Left lung (tissue), 10 donors: ENCODE results near the gene ATXN10. TPM values are rescaled to one million over a fixed set of nuclear protein-coding genes. Genes with fewer than 3 reads are reported as not detected.

Experiments used
- ATAC-seq: fragments of 200-7000 bp; cut with Tn5 transposase; one replicate; pipeline ENCODE4 v1.9.1; 2020; ENCODE audit warnings: moderate library complexity
- DNase-seq, 4 donors: peaks; one replicate each; pipeline ENCODE4 v3.0.0-alpha.2; 2013 to 2020
- H3K27ac ChIP-seq, 2 donors: fragments of 200-600 bp; sonication (generic) in 1 of 2; one replicate each; pipeline versions ENCODE4 v1.5.0 to v1.8.0; 2020 to 2021
- H3K27me3 ChIP-seq, 2 donors: fragments of 200-600 bp; sonication (generic) in 1 of 2; one replicate each; pipeline versions ENCODE4 v1.5.0 to v1.8.0; 2020 to 2021
- H3K36me3 ChIP-seq, 2 donors: fragments of 200-600 bp; sonication (generic) in 1 of 2; one replicate each; pipeline versions ENCODE4 v1.5.0 to v1.8.0; 2020 to 2021
- H3K4me1 ChIP-seq, 2 donors: fragments of 200-600 bp; one replicate each; pipeline ENCODE4 v1.8.0; 2021
- H3K4me3 ChIP-seq, 2 donors: fragments of 200-600 bp; sonication (generic) in 1 of 2; one replicate each; pipeline versions ENCODE4 v1.5.0 to v1.8.0; 2020 to 2021; ENCODE audit warnings: mild to moderate bottlenecking in 1 of 2
- H3K9me3 ChIP-seq, 2 donors: fragments of 200-600 bp; sonication (generic) in 1 of 2; one replicate each; pipeline versions ENCODE4 v1.5.0 to v1.8.0; 2020 to 2021
- CTCF ChIP-seq, 2 donors: fragments of 200-600 bp; sonication (generic) in 1 of 2; IDR thresholded peaks; one replicate each; pipeline versions ENCODE4 v1.5.0 to v1.8.0; 2021; ENCODE audit warnings: antibody characterized with exemption in 2 of 2
- intact Hi-C, 2 donors: fragments of 100-400 bp; cut with DNase I; formaldehyde crosslinking; loops; one replicate each; pipeline versions ENCODE4 v1.11.2 to v1.14.2; 2022
- polyA plus RNA-seq, 6 donors: library from polyadenylated mRNA; unstranded; fragments of 120-200 nt; gene quantifications; one replicate each; pipeline ENCODE4 v1.2.1, GENCODE V29; 2013; ENCODE audit not compliant: insufficient read length in 6 of 6
- total RNA-seq, 2 donors: library from RNA; stranded (reverse); fragmentation: NEBNext Ultra II Directional; extraction: Animal tissue kit (Norgen Biotek cat#: 25700); gene quantifications; one replicate each; pipeline ENCODE4 v1.2.1, GENCODE V29; 2021
- donor health status: DM: no; HTN: yes; CAD: no.
- donor health status: DM: no; HTN: no; CAD: no.

The ATXN10 gene
- total and polyA plus RNA-seq, 8 donors = 117 to 281 (median 237) TPM

DNA sequence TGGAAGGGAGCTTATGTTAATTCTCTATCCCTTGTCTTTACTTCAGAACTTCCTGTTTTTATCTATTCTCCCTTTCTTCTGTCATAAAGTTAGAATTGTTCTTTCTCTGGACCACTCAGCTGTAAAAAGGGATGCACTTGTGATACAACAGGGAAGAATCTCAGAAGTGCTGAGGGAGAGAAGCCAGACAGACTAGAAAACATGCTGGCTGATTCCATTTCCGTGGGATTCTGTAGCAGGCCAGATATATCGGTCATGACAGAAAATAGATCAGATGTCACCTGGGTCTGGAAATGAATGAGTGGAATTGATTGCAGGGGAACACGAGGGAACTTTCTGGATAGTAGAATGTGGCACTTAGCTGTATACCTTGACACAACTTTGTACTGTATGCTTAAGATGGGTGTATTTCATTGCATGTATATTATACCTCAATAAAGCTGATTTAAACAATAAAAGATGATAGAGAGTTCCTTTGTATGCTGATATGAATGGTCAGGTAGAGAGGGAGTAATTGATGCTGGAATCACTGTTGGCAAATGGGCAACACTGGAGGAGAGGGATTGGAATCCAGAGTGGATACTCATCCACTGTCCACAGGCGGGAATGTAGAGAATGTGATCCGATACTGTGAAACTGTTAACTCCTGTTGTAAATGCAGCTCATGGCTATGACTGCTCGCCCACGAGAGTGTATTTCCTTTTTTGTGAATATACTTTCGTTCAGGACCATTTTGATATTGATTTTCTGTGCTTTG is 59.6 kb downstream of the ATXN10 start:
- ATAC-seq = peak; percentile 68
- intact Hi-C loops = no loop called here
- Histone ChIP-seq H3K27ac (no peak overlapping the region), H3K4me1 (no peaks in the 10 kb centered on the region), H3K4me3 (no peak overlapping the region), H3K36me3 (peaks cover 0 to 25% of the 10 kb centered on the region in 2 donors), H3K27me3 (no peaks in the 10 kb centered on the region), H3K9me3 (no peaks in the 10 kb centered on the region)
- TF ChIP-seq CTCF (IDR thresholded peaks at IDR 0.05) = no peak
- no peak for DNase-seq

DNA sequence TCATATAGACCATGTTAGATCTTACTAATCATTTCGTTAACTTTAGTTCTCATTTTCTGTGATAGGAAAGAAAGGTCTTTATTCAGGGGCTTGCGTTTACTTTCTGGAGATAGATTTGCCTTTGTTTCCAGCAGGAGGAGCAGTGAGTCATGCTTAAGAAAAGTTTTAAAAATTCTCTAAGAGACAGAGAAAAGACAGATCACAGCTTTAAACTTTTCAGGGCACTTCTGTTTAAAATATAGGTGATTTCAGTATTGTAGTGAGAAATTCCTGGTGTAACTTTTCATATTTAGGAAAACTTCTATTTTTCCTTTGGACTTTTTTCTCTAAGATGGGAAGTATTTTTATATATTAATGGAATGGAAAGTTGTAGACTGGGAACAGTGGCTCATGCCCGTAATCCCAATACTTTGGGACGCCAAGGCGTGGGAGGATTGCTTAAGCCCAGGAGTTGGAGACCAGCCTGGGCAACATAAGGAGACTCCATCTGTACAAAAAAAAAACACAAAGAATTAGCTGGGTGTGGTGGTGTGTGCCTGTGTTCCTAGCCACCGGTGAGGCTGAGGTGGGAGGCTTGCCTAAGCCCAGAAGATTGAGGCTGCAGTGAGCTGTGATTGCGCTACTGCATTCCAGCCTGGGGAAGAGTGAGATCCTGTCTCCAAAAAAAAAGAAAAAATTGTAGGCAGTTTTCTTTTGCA is 60.3 kb downstream of the ATXN10 start:
- no peaks in the 10 kb centered on the region for H3K27me3 ChIP-seq
- H3K27ac ChIP-seq = no peak overlapping the region
- intact Hi-C loops = no loop called here
- H3K9me3 ChIP-seq = no peaks in the 10 kb centered on the region
- peak in 1 of 2 donors; percentile 30 for TF ChIP-seq CTCF (IDR thresholded peaks at IDR 0.05)
- ATAC-seq (peak; percentile 61), DNase-seq (peak in 1 of 4 donors; percentile 28)
- H3K36me3 ChIP-seq = peaks cover 0 to 25% of the 10 kb centered on the region in 2 donors
- H3K4me1 ChIP-seq = no peaks in the 10 kb centered on the region
- no peak overlapping the region for H3K4me3 ChIP-seq

- Histone ChIP-seq H3K27me3 (no peaks in the 10 kb centered on the region), H3K4me1 (no peaks in the 10 kb centered on the region), H3K9me3 (no peaks in the 10 kb centered on the region), H3K27ac (no peak overlapping the region), H3K36me3 (peaks cover 0 to 30% of the 10 kb centered on the region in 2 donors), H3K4me3 (no peak overlapping the region)
- no peak for TF ChIP-seq CTCF (IDR thresholded peaks at IDR 0.05)
- ATAC-seq (no peak), DNase-seq (no peak)
- intact Hi-C loops = no loop called here
These were observed 63.6 kb downstream of the ATXN10 start for GRCh38 chr22:45735273-45735672.

- TF ChIP-seq CTCF (IDR thresholded peaks at IDR 0.05) = no peak
- intact Hi-C loops = no loop called here
- Histone ChIP-seq H3K4me3 (no peak overlapping the region), H3K9me3 (no peaks in the 10 kb centered on the region), H3K36me3 (peaks cover 0 to 39% of the 10 kb centered on the region in 2 donors), H3K4me1 (peaks cover 0 to 19% of the 10 kb centered on the region in 2 donors), H3K27ac (no peak overlapping the region), H3K27me3 (no peaks in the 10 kb centered on the region)
- DNase-seq (no peak), ATAC-seq (no peak)
These were observed 66.6 kb downstream of the ATXN10 start for GRCh38 chr22:45738206-45738605.

- DNase-seq (no peak), ATAC-seq (no peak)
- intact Hi-C loops = no loop called here
- no peak overlapping the region for H3K4me3 ChIP-seq
- no peaks in the 10 kb centered on the region for H3K9me3 ChIP-seq
- peaks cover 6 to 27% of the 10 kb centered on the region in 2 donors for H3K4me1 ChIP-seq
- no peak overlapping the region for H3K27ac ChIP-seq
- TF ChIP-seq CTCF (IDR thresholded peaks at IDR 0.05) = no peak
- H3K36me3 ChIP-seq = peaks cover 0 to 35% of the 10 kb centered on the region in 2 donors
- H3K27me3 ChIP-seq = no peaks in the 10 kb centered on the region
These were observed 68.6 kb downstream of the ATXN10 start for GRCh38 chr22:45740236-45740635.
